Neural progenitor cell (in vitro differentiated cells): ENCODE measurements around the gene ARHGEF4.

Experiments used
- EZH2 ChIP-seq: fragments of 200-600 bp; sonication (generic); IDR thresholded peaks from 2 replicates; pipeline ENCODE4 v1.6.1; 2017; ENCODE audit warnings: antibody characterized with exemption, mild to moderate bottlenecking, moderate library complexity
- TF ChIP-seq, protein P1 (sequence below): fragments of 200-600 bp; sonication (generic); IDR thresholded peaks from 2 replicates; pipeline ENCODE4 v1.5.1; 2017; ENCODE audit warnings: antibody characterized with exemption, mild to moderate bottlenecking

DNA sequence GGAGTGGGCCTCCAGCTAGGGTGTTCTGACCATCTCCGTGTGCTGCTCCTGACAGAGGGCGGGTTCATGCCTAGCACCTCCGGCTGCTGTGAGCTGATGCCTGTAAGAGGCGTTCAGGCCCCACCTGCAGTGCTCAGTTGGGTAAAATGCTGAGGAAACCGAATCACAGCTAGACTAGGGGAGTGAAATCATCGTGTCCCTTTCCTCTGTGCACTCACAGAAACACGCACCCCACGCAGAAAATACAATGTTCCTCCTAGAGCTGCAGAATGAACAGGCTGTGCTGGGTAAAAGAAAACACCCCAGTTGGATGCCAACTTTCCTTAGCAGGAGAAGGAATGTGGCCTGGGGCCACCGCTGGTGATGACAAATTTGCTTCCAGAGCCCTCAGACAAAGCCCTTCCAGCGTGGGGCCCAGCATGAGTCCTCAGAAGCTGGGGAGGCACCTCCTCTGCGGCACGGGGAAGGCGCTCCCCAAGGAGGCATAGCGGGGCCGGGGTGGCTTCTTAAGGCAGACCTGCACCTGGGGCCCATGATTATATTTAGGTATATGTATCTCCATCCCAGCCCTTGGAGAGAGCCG lies 16.3 kb upstream of the ARHGEF4 start:
- TF ChIP-seq, protein P1, sequence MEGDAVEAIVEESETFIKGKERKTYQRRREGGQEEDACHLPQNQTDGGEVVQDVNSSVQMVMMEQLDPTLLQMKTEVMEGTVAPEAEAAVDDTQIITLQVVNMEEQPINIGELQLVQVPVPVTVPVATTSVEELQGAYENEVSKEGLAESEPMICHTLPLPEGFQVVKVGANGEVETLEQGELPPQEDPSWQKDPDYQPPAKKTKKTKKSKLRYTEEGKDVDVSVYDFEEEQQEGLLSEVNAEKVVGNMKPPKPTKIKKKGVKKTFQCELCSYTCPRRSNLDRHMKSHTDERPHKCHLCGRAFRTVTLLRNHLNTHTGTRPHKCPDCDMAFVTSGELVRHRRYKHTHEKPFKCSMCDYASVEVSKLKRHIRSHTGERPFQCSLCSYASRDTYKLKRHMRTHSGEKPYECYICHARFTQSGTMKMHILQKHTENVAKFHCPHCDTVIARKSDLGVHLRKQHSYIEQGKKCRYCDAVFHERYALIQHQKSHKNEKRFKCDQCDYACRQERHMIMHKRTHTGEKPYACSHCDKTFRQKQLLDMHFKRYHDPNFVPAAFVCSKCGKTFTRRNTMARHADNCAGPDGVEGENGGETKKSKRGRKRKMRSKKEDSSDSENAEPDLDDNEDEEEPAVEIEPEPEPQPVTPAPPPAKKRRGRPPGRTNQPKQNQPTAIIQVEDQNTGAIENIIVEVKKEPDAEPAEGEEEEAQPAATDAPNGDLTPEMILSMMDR, result no peak
- TF ChIP-seq EZH2, result no peak
